Gastrocnemius medialis (tissue), 4 donors: Measurements from ENCODE around the gene FAM72D. TPM values are rescaled to one million over a fixed set of nuclear protein-coding genes. Genes with fewer than 3 reads are reported as not detected.
"Not testable (repeated sequence)": the region's sequence is repeated elsewhere in the genome, so short reads cannot be mapped to it uniquely, and the experiment has no call there.

Source experiments
- ATAC-seq, 2 donors: fragments of 150-250 bp; one replicate each; pipeline ENCODE4 v1.9.1; 2016
- DNase-seq, 2 donors: peaks; one replicate each; pipeline ENCODE4 v3.0.0-alpha.2; 2019
- H3K27ac ChIP-seq, 4 donors: fragments of 200-600 bp; sonication (generic); 1 replicate in 1 of 4; 2 replicates in 3 of 4; pipeline ENCODE4 v1.5.1; 2016 to 2018; ENCODE audit warnings: mild to moderate bottlenecking in 2 of 4, moderate library complexity in 1 of 4
- H3K27me3 ChIP-seq, 3 donors: fragments of 200-600 bp; sonication (generic) in 2 of 3; 1 replicate in 1 of 3; 2 replicates in 2 of 3; pipeline versions ENCODE4 v1.5.1 to v1.6.0; 2016 to 2019; ENCODE audit warnings: mild to moderate bottlenecking in 1 of 3, moderate library complexity in 1 of 3
- H3K36me3 ChIP-seq, 2 donors: fragments of 200-600 bp; sonication (generic) in 1 of 2; one replicate each; pipeline ENCODE4 v1.5.1; 2017 to 2018
- H3K4me1 ChIP-seq, 2 donors: fragments of 200-600 bp; sonication (generic) in 1 of 2; one replicate each; pipeline ENCODE4 v1.5.1; 2016 to 2017; ENCODE audit warnings: mild to moderate bottlenecking in 2 of 2
- H3K4me3 ChIP-seq, 4 donors: fragments of 200-600 bp; sonication (generic) in 3 of 4; 1 replicate in 1 of 4; 2 replicates in 3 of 4; pipeline ENCODE4 v1.5.1; 2016 to 2019; ENCODE audit warnings: mild to moderate bottlenecking in 2 of 4
- H3K9me3 ChIP-seq, 3 donors: fragments of 200-600 bp; sonication (generic) in 2 of 3; 1 replicate in 1 of 3; 2 replicates in 2 of 3; pipeline ENCODE4 v1.5.1; 2016 to 2019
- in situ Hi-C, 4 donors: fragments of 200-750 bp; cut with MboI; loops; one replicate each; pipeline versions ENCODE4 v1.15.0 to v1.8.0; 2017; ENCODE audit warnings: low sequenced_read_pairs in 4 of 4
- intact Hi-C: fragments of 100-400 bp; cut with DNase I; formaldehyde crosslinking; loops from one replicate; pipeline ENCODE4 v1.15.1; 2023; ENCODE audit warnings: low total_unique reads
- total RNA-seq, 4 donors: library from RNA; depleted of rRNA; stranded (reverse); fragments of >200 nt; gene quantifications; one replicate each; pipeline versions ENCODE4 v1.1.0 to v1.2.3, GENCODE V29; 2016

FAM72D gene
- total RNA-seq: not detected

- peak; percentile 92 to 94 for ATAC-seq
- H3K36me3 ChIP-seq, in situ Hi-C loops, intact Hi-C loops, H3K4me1 ChIP-seq, H3K27me3 ChIP-seq, DNase-seq, H3K27ac ChIP-seq, H3K9me3 ChIP-seq: not testable (repeated sequence)
- peak within 1 kb of the TSS in 2 of 4 donors; percentile 40 to 55 for H3K4me3 ChIP-seq
These were observed at the start of gene FAM72D, which contains the start of gene SRGAP2B for GRCh38 chr1:145095284-145096057. Gene FAM72D (plus strand): TSS chr1:145095974. CDS start chr1:145096848, 874 bp downstream. Gene SRGAP2B (minus strand): TSS chr1:145095328. CDS start chr1:145092901, 2,427 bp downstream.

- intact Hi-C loops, H3K36me3 ChIP-seq, H3K27me3 ChIP-seq, DNase-seq, in situ Hi-C loops, H3K27ac ChIP-seq, H3K4me3 ChIP-seq, H3K9me3 ChIP-seq, ATAC-seq, H3K4me1 ChIP-seq: not testable (repeated sequence)
These were observed 48.2 kb upstream of the FAM72D start for GRCh38 chr1:145047553-145047952.

GRCh38 chr1:145048181-145048856 is 47.5 kb upstream of the FAM72D start:
- ATAC-seq, H3K36me3 ChIP-seq, DNase-seq, intact Hi-C loops, H3K4me1 ChIP-seq, H3K4me3 ChIP-seq, H3K9me3 ChIP-seq, H3K27me3 ChIP-seq, H3K27ac ChIP-seq, in situ Hi-C loops: not testable (repeated sequence)

- intact Hi-C loops, H3K4me3 ChIP-seq, H3K4me1 ChIP-seq, H3K36me3 ChIP-seq, H3K27ac ChIP-seq, DNase-seq, H3K27me3 ChIP-seq, H3K9me3 ChIP-seq, in situ Hi-C loops: not testable (repeated sequence)
- ATAC-seq: peak in 1 of 2 donors; percentile 44
These were observed 43.6 kb upstream of the FAM72D start for GRCh38 chr1:145052019-145052776.

GRCh38 chr1:145053428-145053827 is 42.3 kb upstream of the FAM72D start:
- H3K4me1 ChIP-seq, DNase-seq, H3K4me3 ChIP-seq, ATAC-seq, H3K36me3 ChIP-seq, H3K27me3 ChIP-seq, H3K27ac ChIP-seq, intact Hi-C loops, in situ Hi-C loops, H3K9me3 ChIP-seq: not testable (repeated sequence)

- H3K4me3 ChIP-seq, intact Hi-C loops, DNase-seq, H3K4me1 ChIP-seq, H3K36me3 ChIP-seq, H3K27ac ChIP-seq, in situ Hi-C loops, H3K9me3 ChIP-seq, H3K27me3 ChIP-seq: not testable (repeated sequence)
- ATAC-seq: peak in 1 of 2 donors; percentile 55
These were observed 40.5 kb upstream of the FAM72D start for GRCh38 chr1:145055217-145055760.

GRCh38 chr1:145058184-145058583 is 37.6 kb upstream of the FAM72D start:
- H3K27ac ChIP-seq, ATAC-seq, H3K36me3 ChIP-seq, intact Hi-C loops, in situ Hi-C loops, H3K9me3 ChIP-seq, H3K4me3 ChIP-seq, H3K27me3 ChIP-seq, DNase-seq, H3K4me1 ChIP-seq: not testable (repeated sequence)

- H3K9me3 ChIP-seq, DNase-seq, H3K27me3 ChIP-seq, H3K27ac ChIP-seq, H3K4me1 ChIP-seq, in situ Hi-C loops, H3K36me3 ChIP-seq, ATAC-seq, H3K4me3 ChIP-seq, intact Hi-C loops: not testable (repeated sequence)
These were observed 32.5 kb upstream of the FAM72D start for GRCh38 chr1:145063285-145063684.

- ATAC-seq, intact Hi-C loops, H3K4me1 ChIP-seq, H3K27ac ChIP-seq, H3K9me3 ChIP-seq, H3K4me3 ChIP-seq, H3K36me3 ChIP-seq, H3K27me3 ChIP-seq, in situ Hi-C loops, DNase-seq: not testable (repeated sequence)
These were observed 31.7 kb upstream of the FAM72D start for GRCh38 chr1:145063941-145064648.

GRCh38 chr1:145065194-145065826 is 30.5 kb upstream of the FAM72D start:
- H3K4me3 ChIP-seq, H3K9me3 ChIP-seq, H3K4me1 ChIP-seq, H3K36me3 ChIP-seq, ATAC-seq, H3K27me3 ChIP-seq, H3K27ac ChIP-seq, in situ Hi-C loops, DNase-seq, intact Hi-C loops: not testable (repeated sequence)
